ENCODE data around the gene AGTR1.

Gene AGTR1

DNA sequence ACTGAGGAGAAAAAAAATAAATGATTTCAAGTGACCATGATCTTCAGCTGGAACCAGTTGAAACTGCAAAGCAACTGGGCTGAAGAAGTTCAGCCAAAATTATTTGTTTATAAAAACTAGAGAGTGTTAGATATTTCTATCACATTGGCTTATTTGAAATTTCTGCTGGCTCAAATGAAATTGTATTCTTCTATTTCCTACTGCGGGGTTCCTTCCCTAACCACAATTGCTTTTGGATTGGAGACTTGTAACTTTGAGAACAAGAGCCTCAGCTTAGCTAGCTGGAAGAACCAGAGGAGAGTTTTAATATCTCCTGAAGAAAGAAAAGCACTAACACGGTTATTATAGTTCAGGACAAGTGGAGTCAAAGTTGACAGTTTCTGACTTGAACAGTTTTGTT, 31.1 kb downstream of the AGTR1 start:
- TF ChIP-seq, protein P1, sequence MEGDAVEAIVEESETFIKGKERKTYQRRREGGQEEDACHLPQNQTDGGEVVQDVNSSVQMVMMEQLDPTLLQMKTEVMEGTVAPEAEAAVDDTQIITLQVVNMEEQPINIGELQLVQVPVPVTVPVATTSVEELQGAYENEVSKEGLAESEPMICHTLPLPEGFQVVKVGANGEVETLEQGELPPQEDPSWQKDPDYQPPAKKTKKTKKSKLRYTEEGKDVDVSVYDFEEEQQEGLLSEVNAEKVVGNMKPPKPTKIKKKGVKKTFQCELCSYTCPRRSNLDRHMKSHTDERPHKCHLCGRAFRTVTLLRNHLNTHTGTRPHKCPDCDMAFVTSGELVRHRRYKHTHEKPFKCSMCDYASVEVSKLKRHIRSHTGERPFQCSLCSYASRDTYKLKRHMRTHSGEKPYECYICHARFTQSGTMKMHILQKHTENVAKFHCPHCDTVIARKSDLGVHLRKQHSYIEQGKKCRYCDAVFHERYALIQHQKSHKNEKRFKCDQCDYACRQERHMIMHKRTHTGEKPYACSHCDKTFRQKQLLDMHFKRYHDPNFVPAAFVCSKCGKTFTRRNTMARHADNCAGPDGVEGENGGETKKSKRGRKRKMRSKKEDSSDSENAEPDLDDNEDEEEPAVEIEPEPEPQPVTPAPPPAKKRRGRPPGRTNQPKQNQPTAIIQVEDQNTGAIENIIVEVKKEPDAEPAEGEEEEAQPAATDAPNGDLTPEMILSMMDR (IDR thresholded peaks at IDR 0.05; ENCODE audit: low read length, missing control alignments): no peak
- H3K4me3 ChIP-seq (replicated peaks; ENCODE audit: low read depth, low read length): no peak overlapping the region
- no peak for DNase-seq (ENCODE audit: low read depth)

DNA sequence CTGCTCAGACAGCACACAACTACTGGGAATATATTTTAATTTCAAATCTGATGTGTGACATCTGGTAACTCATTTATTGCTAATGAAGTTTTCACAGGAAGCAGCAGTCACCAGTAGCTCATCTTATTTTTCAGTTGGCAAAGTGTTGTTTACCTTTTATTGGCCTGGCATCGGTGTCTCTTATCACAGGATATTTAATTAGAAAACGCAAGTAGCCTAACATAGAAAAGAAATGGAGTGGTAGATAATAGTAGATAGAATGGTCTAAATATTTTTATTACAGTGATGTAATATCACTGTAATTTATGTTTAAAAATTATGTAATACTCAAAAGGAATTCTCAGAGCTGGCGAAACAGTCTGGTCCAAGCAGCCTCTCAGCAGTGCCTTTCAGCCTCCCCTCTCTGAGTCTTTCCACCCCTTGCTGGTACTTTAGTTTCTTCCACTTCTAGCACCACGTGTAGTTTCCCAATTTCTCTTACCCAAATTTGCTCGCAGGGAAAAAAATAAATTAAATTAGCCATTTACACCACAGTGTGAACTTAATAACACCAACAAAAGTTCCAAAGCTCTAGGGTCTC, 31.9 kb downstream of the AGTR1 start:
- TF ChIP-seq, protein P1 (IDR thresholded peaks at IDR 0.05; ENCODE audit: low read length, missing control alignments): no peak
- no peak for DNase-seq (ENCODE audit: low read depth)
- H3K4me3 ChIP-seq (replicated peaks; ENCODE audit: low read depth, low read length): no peak overlapping the region

DNA sequence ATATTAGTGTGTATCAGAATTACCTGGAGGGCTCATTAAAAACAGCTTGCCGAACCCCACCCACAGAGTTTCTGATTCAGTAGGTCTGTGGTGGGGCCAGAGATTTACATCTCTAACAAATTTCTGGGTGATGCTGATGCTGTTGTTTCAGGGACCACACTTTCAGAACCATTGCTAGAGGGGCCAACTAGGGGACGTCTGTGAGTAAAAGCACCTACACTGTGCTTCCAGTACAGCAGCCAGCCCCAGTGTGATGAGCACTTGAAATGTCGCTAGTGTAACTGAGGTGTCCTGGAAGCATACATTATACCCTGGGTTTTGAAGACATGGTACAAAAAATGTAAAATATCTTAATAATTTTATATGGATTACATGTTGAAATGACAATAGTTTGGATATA, 33.0 kb downstream of the AGTR1 start:
- no peak overlapping the region for H3K4me3 ChIP-seq (replicated peaks; ENCODE audit: low read depth, low read length)

DNA sequence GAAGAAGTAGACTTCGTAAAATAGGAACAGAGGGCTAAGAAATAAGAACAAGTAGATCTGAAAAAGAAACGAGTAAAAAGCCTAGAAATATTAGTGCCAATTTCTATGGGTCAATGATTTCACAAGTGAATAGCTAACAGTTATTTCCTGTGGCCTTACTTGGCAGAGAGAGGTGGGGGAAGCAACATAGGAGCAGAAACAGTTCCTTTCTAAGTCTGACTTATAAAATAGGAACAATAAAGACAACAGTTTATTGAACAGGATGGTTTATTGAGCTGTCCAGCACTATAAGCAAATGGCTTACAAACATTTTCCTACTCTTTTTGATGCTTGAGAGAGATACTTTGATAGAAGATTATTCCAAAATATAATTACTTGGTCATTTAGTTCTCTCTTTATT, 37.9 kb downstream of the AGTR1 start:
- no peak for DNase-seq (ENCODE audit: low read depth)
- no peak overlapping the region for H3K4me3 ChIP-seq (replicated peaks; ENCODE audit: low read depth, low read length)
- TF ChIP-seq, protein P1 (IDR thresholded peaks at IDR 0.05; ENCODE audit: low read length, missing control alignments): no peak

More for the DNA sequence above, 33.0 kb downstream of the AGTR1 start:
- TF ChIP-seq, protein P1 (IDR thresholded peaks at IDR 0.05; ENCODE audit: low read length, missing control alignments): no peak
- DNase-seq (ENCODE audit: low read depth): no peak

DNA sequence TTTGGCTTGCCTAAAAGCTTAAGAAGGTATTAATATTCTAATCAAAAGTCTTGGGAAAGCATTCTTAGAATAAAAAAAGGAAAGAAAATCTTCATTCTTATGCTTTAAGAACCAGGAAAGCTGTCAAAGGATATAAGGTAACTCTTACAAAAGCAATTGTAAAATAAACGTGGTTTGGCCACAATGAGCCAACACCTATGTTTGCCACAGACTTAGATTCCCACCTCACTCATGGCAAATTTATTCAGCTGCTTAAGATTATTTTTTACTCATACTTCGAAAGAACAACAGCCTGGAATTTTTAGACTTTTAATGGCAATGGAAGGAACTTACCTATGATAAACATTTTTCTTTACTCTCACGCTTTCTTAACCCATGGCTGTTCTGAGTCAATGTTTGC, 38.4 kb downstream of the AGTR1 start:
- no peak for DNase-seq (ENCODE audit: low read depth)
- H3K4me3 ChIP-seq (replicated peaks; ENCODE audit: low read depth, low read length): no peak overlapping the region
- TF ChIP-seq, protein P1 (IDR thresholded peaks at IDR 0.05; ENCODE audit: low read length, missing control alignments): no peak

DNA sequence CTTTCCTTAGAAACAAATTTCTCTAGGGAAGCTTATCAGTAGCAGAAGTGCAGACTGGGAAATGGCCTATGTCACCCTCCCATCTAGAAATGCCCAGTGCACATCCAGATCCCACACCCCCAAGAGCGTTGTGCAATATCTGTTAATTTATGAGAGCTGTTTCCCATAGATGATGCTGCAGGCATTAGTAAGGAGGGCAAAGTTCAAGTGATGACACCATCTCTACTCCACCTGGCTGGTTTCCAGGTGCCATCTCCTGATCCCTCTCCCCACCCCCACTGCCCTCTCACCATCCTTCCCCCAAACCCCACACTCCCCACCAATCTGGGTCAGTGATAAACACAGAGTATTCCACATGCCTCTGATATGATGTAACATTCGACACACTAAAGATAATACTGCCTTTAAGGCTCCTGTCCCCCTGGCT, 39.4 kb downstream of the AGTR1 start:
- TF ChIP-seq, protein P1 (IDR thresholded peaks at IDR 0.05; ENCODE audit: low read length, missing control alignments): no peak
- H3K4me3 ChIP-seq (replicated peaks; ENCODE audit: low read depth, low read length): no peak overlapping the region
- no peak for DNase-seq (ENCODE audit: low read depth)

DNA sequence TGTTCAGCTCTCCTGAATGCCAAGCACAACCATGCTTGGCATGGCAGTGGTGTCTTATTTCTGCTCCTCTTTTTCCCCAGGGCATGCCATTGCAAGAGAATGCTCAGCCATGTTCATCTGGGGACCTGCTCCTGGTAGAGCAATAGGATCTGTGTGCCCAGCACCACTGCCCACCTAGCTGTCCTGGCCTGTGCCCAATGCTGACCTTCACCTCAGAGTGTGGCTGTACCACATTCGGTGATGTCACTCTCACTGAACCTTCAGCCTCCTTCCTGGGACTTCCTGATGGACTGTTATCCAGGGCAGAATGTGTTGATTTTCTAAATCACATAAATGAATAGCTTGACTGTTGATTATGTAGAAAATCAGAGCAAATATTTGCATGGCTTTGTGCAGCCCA, 42.0 kb downstream of the AGTR1 start:
- TF ChIP-seq, protein P1 (IDR thresholded peaks at IDR 0.05; ENCODE audit: low read length, missing control alignments): no peak
- H3K4me3 ChIP-seq (replicated peaks; ENCODE audit: low read depth, low read length): no peak overlapping the region
- no peak for DNase-seq (ENCODE audit: low read depth)
